ENCODE measurements around the gene TNFSF8.

TNFSF8 gene

DNA sequence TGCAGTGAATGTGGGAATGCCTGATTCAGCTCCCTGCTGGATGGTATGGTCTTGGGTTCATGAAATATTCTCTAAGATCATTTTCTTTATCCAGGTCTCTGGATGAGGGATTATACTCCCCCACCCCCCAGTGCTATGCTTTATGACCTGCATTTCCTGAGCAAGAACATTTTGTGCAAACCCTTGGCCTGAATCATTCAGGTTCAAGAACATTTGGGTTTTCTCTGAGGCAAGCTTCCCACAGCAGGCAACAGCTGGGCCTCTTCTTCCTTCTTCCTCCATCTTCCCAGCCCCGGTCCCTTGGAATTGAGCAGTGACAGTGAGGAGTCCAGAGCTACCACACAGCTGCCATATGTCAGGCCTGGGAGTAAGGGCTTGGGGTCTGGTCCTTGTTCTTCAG lies 65.9 kb downstream of the TNFSF8 start:
- no peak for DNase-seq

DNA sequence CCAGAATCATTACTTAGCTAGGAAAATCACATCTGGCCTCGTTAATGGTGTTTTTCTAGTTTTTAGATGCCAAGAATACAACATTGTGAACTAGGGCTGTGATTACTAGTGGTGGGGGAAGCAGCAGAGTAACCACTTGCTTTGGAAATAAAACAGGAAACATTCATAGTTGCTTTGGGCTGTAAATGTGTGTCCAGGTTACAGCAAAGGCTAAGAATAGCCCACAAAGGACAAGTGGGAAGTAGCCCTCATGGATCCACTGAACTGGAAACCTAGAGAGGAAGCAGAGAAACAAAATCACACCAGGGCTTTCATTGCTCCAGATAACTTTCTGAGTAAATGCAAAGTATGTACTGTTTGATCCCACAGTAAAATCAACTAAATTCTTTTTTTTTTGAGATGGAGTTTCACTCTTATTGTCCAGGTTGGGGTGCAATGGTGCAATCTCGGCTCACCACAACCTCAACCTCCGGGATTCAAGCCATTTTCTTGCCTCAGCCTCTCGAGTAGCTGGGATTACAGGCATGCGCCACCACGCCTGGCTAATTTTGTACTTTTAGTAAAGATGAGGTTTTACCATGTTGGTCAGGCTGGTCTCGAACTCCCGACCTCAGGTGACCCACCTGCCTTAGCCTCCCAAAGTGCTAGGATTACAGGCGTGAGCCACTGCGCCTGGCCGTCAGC lies 68.3 kb downstream of the TNFSF8 start:
- DNase-seq: no peak

DNA sequence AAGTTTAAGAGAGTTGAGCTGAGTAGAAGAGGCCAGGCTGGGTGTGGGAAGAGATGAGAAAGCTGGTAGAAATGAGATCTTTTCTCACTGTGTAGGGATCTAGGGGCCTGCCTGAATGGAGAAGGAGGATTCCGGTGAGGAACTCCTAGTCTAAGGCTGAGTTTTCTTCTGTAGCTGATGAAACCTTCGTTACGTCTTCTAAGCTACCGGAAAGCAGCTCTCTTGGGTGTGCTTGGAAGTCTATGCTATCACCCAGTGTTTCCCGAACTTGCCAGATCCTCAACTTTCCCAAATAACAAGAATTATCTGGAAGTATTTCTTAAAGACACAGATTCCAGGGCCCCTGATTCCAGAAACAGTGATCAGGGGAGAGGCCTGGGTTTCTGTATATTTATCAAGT lies 69.1 kb downstream of the TNFSF8 start:
- DNase-seq: no peak

DNA sequence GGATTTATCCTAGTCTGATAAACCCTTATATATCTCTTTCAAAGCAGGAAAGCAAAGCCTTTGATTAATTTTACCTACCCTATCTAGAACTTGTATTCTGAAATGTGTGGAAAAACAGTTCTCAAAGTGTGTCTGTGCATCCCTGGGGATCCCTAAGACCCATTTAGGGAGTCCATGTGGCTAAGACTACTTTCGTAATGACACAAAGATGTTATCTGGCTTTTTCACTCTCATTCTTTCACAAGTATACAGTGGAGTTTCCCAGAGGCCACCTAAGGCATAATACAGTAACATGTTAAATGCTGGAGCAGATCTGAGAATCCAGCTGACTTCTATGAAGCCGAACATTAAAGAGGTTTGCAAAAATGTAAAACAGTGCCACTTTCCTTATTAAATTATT lies 70.2 kb downstream of the TNFSF8 start:
- DNase-seq: no peak

DNA sequence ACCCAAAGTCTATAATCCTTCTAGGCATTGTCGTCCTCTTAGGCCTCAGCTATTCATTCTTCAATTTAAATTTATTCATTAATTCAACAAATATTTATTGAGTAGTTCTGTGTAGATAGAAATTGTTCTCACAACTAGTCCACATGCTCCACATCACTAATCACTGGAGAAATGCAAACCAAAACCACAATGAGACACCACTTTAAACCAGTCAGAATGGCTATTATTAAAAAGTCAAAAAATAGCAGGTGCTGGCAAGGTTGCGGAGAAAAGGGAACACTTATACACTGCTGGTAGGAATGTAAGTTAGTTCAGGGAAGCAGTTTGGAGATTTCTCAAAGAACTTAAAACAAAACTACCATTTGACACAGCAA lies 73.5 kb downstream of the TNFSF8 start:
- DNase-seq: no peak

DNA sequence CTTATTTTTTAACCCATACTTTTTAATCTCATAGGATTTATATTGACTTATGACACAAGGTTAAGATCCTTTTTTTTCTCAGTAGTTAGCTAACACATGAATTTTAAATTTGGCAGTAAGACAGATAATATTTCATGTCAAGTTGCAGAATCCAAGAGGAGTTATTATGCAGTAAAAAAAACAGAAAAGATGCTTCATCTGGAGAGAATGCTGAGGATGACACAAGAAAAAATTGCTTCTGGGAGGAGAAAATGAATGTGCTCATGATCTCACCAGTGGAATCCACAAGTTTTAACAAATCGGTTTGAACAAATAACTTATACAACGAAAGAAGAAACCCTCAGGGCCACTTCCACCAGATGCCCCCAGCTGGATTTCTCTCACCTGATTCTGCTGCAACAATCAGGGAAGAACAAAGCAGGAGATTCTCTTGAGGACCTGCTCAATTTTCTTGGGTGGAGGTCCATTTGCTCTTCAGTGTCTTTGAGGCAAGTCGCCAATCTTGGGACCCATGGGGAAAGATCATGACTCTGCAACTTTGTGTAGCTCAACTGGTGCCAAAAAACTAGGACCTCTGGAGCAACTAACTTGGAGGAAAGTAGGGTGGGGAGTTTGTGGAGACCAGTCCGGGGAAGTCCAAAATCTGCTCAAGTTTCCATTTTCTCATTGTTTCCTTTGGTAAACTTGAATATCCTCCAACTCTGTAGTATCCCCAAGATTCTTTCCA lies 74.0 kb downstream of the TNFSF8 start:
- DNase-seq: no peak

DNA sequence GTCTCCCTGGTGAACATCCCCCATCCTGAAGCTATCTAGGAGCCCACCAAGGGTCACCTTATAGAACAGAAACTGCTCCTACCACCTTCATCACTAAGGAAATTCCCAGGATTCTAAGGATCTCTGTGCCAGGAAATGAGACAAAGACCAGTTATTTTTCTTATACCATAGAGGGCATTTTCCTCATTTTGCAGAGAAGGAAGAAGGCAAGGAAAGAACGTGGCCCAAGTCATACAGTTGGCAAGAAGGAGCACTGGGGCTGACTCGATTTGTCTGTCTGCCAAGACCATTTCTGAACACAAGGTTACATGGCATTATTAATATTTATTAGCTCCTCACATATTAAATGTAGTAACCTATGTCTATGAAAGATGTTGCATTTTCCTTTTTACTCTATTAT lies 74.9 kb downstream of the TNFSF8 start:
- DNase-seq: no peak

DNA sequence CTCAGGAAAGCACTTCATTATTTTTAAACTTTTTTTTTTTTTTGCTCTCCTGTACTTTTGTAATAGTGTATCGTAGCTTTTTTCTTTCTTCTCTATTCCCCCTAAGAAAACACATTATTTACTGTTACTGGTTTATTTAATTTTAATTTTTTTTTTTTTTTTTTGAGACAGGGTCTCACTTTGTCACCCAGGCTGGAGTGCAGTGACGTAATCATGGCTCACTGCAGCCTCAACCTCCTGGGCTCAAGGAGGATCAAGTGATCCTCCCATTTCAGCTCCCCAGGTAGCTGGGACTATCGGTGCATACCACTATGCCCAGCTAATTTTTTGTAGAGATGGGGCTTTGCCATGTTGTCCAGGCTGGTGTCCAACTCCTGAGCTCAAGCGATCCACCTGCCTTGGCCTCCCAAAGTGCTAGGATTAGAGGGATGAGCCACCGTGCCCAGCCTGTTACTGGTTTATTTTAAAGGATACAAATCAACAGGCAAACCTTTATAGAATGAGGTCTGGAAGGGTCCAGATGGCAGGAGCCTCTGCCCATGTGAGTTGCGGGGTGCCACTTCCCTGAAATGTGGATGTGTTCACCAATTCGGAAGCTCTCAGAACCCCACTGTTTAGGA lies 75.5 kb downstream of the TNFSF8 start:
- DNase-seq: no peak

DNA sequence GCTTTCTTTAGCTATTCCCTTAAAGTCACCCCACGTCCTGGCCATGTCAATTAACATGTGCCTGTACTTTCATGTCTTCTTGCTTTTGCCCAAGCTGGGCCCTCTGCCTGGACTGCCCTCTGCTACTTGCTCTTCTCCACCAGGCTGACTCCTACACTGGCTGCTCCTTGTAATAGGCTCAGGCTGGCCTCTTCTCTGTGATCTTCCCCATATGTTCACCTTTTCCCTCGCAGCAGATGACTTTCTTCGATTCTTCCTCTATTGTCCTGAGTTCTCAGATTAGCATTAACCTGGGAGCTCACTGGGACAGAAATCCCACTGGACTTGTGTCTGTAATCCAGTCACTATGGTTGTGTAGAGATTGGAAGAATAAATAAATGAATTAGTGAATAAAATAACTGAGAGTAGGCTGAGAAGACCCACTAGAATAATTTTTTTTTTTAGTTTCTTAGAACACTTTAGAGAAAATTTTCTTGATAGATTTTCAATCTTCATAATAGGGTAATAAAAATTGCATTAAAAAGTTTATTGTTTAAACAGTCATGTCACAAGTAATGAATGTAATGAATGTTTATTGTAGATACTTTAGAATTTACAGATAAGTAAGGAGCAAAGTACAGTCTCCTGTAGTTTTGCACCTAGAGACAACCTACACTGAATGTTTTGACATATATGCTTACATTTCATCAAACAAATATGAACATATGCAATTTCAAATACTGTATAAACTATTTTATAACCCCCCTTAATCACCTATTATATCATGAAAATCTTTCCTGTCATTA lies 77.1 kb downstream of the TNFSF8 start:
- DNase-seq: no peak

DNA sequence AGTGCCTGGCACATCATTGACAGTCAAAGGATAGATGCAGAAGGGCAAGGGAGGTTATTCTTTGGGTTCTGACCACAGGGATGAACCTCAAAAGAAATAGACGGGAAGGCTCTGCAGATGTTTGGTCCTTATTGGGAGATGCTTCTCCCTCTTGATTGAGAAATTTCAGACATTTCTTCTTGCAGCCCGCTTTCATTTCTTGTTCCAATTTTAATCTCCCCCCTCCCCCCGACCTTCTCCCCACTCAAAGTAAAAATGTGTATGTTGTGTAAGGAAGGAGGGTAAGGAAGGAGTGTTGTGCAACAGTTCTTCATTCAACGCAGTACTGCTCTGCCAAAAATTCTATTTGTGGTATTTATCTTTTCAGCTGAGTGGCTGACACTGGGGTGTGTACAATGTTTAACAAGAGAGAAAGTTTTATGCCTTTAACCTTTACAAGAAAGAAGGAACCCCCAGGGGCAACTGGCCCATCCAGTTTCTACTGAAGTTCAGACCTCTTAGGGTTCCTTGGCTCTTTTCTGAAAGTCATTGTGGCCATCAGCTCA lies 78.3 kb downstream of the TNFSF8 start:
- no peak for DNase-seq

DNA sequence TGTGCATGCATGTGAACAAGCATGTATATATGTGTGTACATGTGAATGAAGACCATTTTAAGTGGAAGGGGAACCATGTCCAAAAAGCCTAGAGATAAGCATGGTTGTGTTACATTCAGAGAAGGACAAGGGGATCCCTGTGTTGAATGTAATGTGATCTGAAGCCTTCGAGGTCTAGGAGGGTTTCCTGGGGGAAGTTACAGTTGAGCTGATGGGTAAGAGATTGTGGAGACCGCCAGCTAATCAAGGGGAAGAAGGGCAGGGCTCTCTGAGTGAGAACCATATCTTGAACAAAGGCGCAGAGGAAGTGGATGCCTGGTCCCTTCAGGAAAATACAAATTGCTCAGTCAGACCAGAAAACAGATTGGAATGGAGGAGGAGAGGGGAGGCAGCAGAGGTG lies 79.1 kb downstream of the TNFSF8 start:
- no peak for DNase-seq
